Thyroid gland (tissue), 4 donors: ENCODE results near the gene EBI3. TPM values are rescaled to one million over a fixed set of nuclear protein-coding genes. Genes with fewer than 3 reads are reported as not detected.
"Not testable (repeated sequence)": the region's sequence is repeated elsewhere in the genome, so short reads cannot be mapped to it uniquely, and the experiment has no call there.

Experiments
- DNase-seq, 2 donors: peaks; one replicate each; pipeline ENCODE4 v3.0.0-alpha.2; 2019
- H3K27ac ChIP-seq, 3 donors: fragments of 200-600 bp; sonication (generic); 1 replicate in 2 of 3; 2 replicates in 1 of 3; pipeline ENCODE4 v1.5.1; 2016 to 2019; ENCODE audit warnings: mild to moderate bottlenecking in 1 of 3, moderate library complexity in 1 of 3
- H3K27me3 ChIP-seq: fragments of 200-600 bp; sonication (generic); one replicate; pipeline ENCODE4 v1.5.1; 2019
- H3K36me3 ChIP-seq, 2 donors: fragments of 200-600 bp; sonication (generic); one replicate each; pipeline ENCODE4 v1.5.1; 2016 to 2019
- H3K4me1 ChIP-seq, 2 donors: fragments of 200-600 bp; sonication (generic); one replicate each; pipeline ENCODE4 v1.5.1; 2017 to 2019
- H3K4me3 ChIP-seq, 3 donors: fragments of 200-600 bp; sonication (generic); replicated peaks in 1 of 3; 1 replicate in 2 of 3; 2 replicates in 1 of 3; pipeline ENCODE4 v1.5.1; 2016; ENCODE audit warnings: mild to moderate bottlenecking in 1 of 3
- H3K9me3 ChIP-seq: fragments of 200-600 bp; sonication (generic); one replicate; pipeline ENCODE4 v1.5.1; 2017
- POLR2A ChIP-seq, 2 donors: fragments of 450-650 bp; IDR thresholded peaks; one replicate each; pipeline ENCODE4 v1.6.1; 2017; ENCODE audit warnings: antibody characterized with exemption in 2 of 2, mild to moderate bottlenecking in 2 of 2, moderate library complexity in 1 of 2
- whole genome bisulfite sequencing, 2 donors: methylation state at CpG; one replicate each; pipeline ENCODE4 v1.1.5; 2017; 5-methylcytosine and 5-hydroxymethylcytosine counted together
- intact Hi-C: fragments of 100-400 bp; cut with DNase I; formaldehyde crosslinking; loops from one replicate; pipeline ENCODE4 v1.15.1; 2023
- total RNA-seq, 4 donors: library from RNA; depleted of rRNA; stranded (reverse); fragments of >200 nt; gene quantifications; one replicate each; pipeline ENCODE4 v1.2.3, GENCODE V29; 2016
- TF ChIP-seq, protein P1 (sequence below), 6 experiments: fragments of 200-600 bp in 3 of 6; fragments of 450-650 bp in 3 of 6; sonication (generic) in 3 of 6; IDR thresholded peaks; one replicate each; pipeline ENCODE4 v1.5.1; 2016 to 2019; ENCODE audit warnings: antibody characterized with exemption in 6 of 6, mild to moderate bottlenecking in 2 of 6, inconsistent platforms in 1 of 6, moderate library complexity in 1 of 6

Gene EBI3
- total RNA-seq, 4 donors from 2014 or later: 0.49 to 4.5 (median 2.0) TPM

DNA sequence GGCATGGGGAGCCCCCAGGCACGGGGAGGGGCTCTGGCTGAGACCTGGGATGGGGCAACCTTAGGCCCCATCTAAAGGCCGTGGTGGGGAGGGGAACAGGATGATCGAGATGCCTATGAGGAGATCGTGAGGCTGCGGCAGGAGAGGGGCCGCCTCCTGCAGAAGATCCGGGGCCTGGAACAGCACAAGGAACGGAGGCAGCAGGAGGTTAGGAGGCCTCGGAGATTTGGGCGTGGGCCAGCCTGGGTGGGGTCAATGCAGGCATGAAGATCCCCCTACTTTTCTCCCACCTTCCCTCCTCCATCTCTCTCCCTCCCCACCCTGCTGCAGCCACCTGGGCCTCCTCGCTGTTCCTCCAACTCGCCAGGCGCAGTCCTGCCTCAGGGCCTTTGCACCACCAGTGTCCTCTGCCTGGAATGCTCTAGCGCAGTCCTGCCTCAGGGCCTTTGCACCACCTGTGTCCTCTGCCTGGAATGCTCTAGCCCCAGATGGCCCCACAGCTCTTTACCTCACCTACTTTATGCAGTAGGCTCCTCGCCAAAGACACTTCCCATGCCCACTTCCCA is 19.1 kb upstream of the EBI3 start:
- Histone ChIP-seq H3K27ac (no peak overlapping the region), H3K9me3 (no peaks in the 10 kb centered on the region), H3K4me3 (no peak overlapping the region), H3K27me3 (no peaks in the 10 kb centered on the region), H3K36me3 (no peaks in the 10 kb centered on the region), H3K4me1 (no peaks in the 10 kb centered on the region)
- 78 to 89% methylated on average over 14 to 15 of the region's 15 CpGs for WGBS, 2 donors
- DNase-seq: no peak
- TF ChIP-seq POLR2A (IDR thresholded peaks at IDR 0.05): no peak
- TF ChIP-seq, protein P1, sequence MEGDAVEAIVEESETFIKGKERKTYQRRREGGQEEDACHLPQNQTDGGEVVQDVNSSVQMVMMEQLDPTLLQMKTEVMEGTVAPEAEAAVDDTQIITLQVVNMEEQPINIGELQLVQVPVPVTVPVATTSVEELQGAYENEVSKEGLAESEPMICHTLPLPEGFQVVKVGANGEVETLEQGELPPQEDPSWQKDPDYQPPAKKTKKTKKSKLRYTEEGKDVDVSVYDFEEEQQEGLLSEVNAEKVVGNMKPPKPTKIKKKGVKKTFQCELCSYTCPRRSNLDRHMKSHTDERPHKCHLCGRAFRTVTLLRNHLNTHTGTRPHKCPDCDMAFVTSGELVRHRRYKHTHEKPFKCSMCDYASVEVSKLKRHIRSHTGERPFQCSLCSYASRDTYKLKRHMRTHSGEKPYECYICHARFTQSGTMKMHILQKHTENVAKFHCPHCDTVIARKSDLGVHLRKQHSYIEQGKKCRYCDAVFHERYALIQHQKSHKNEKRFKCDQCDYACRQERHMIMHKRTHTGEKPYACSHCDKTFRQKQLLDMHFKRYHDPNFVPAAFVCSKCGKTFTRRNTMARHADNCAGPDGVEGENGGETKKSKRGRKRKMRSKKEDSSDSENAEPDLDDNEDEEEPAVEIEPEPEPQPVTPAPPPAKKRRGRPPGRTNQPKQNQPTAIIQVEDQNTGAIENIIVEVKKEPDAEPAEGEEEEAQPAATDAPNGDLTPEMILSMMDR (IDR thresholded peaks at IDR 0.05): no peak
- intact Hi-C loops: no loop called here

- Histone ChIP-seq H3K4me3 (no peak overlapping the region), H3K4me1 (no peaks in the 10 kb centered on the region), H3K36me3 (no peaks in the 10 kb centered on the region), H3K27ac (no peak overlapping the region), H3K27me3 (no peaks in the 10 kb centered on the region), H3K9me3 (no peaks in the 10 kb centered on the region)
- TF ChIP-seq, protein P1 (IDR thresholded peaks at IDR 0.05): no peak
- TF ChIP-seq POLR2A (IDR thresholded peaks at IDR 0.05): no peak
- WGBS, 2 donors: 72 to 85% methylated on average over 3 of the region's 3 CpGs
- no peak for DNase-seq
- intact Hi-C loops: no loop called here
Measured at GRCh38 chr19:4213116-4213515, 16.2 kb upstream of the EBI3 start.

GRCh38 chr19:4215807-4216206 is 13.5 kb upstream of the EBI3 start:
- Histone ChIP-seq H3K27ac (no peak overlapping the region), H3K27me3 (no peaks in the 10 kb centered on the region), H3K4me3 (no peak overlapping the region), H3K9me3 (no peaks in the 10 kb centered on the region), H3K4me1 (no peaks in the 10 kb centered on the region), H3K36me3 (no peaks in the 10 kb centered on the region)
- intact Hi-C loops: no loop called here
- no peak for TF ChIP-seq POLR2A (IDR thresholded peaks at IDR 0.05)
- TF ChIP-seq, protein P1 (IDR thresholded peaks at IDR 0.05): no peak
- DNase-seq: no peak
- 60 to 79% methylated on average over 4 to 10 of the region's 10 CpGs for WGBS, 2 donors

GRCh38 chr19:4216846-4217245 is 12.5 kb upstream of the EBI3 start:
- Histone ChIP-seq H3K9me3 (no peaks in the 10 kb centered on the region), H3K4me3 (no peak overlapping the region), H3K36me3 (no peaks in the 10 kb centered on the region), H3K4me1 (no peaks in the 10 kb centered on the region), H3K27ac (no peak overlapping the region), H3K27me3 (no peaks in the 10 kb centered on the region)
- TF ChIP-seq, protein P1 (IDR thresholded peaks at IDR 0.05): no peak
- no peak for TF ChIP-seq POLR2A (IDR thresholded peaks at IDR 0.05)
- WGBS, 2 donors: 81 to 89% methylated on average over 6 of the region's 6 CpGs
- no peak for DNase-seq
- intact Hi-C loops: no loop called here

- no peaks in the 10 kb centered on the region for H3K9me3 ChIP-seq
- no peak overlapping the region for H3K27ac ChIP-seq
- TF ChIP-seq, protein P1 (IDR thresholded peaks at IDR 0.05): no peak
- TF ChIP-seq POLR2A (IDR thresholded peaks at IDR 0.05): no peak
- H3K4me3 ChIP-seq: no peak overlapping the region
- no peaks in the 10 kb centered on the region for H3K4me1 ChIP-seq
- H3K27me3 ChIP-seq: no peaks in the 10 kb centered on the region
- WGBS, 2 donors: 95 to 96% methylated on average over 48 to 64 of the region's 81 CpGs
- intact Hi-C loops: no loop called here
- H3K36me3 ChIP-seq: no peaks in the 10 kb centered on the region
- DNase-seq: no peak
Measured at GRCh38 chr19:4217429-4218264, 11.7 kb upstream of the EBI3 start.

DNA sequence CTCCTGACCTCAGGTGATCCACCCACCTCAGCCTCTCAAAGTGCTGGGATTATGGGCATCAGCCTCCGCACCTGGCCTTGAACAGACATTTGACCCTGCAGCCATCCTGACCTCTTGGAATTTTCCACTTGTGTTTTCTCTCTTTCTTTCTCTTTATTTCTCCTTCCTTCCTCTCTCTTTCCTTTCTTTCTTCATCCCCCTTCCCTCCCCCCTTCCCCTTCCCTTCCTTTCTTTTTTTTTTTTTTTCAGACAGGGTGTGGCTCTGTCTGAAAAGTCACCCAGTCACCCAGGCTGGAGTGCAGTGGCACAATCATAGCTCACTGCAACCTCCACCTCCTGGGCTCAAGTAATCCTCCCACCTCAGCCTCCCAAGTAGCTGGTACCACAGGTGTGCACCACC is 10.8 kb upstream of the EBI3 start:
- WGBS, 2 donors: 86 to 96% methylated on average over 1 of the region's 1 CpG
- H3K4me1 ChIP-seq, H3K27me3 ChIP-seq, H3K4me3 ChIP-seq, intact Hi-C loops, H3K9me3 ChIP-seq, H3K27ac ChIP-seq, H3K36me3 ChIP-seq, DNase-seq: not testable (repeated sequence)
